ENCODE measurements around the gene DDX3Y.

The DDX3Y gene

DNA sequence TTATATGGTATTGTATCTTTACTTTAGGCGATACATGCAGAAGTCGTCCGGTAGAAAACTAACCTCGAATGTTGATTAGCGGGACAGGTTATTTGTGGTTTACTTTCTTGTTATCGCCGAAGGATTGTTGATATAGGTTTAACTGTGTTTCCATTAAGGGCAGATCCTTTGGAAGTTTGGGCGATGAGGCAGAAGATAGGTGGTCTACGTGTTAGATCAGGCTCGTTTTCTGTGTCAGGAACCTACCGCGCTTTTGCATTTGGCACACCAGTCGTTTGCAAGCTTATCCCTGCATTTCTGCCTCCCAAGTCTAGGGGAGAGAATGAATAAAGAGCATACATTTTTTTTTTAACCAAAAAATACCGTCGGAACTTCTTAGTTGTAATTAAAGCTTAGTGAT lies 1.2 kb downstream of the DDX3Y start:
- TF ChIP-seq, protein P1, sequence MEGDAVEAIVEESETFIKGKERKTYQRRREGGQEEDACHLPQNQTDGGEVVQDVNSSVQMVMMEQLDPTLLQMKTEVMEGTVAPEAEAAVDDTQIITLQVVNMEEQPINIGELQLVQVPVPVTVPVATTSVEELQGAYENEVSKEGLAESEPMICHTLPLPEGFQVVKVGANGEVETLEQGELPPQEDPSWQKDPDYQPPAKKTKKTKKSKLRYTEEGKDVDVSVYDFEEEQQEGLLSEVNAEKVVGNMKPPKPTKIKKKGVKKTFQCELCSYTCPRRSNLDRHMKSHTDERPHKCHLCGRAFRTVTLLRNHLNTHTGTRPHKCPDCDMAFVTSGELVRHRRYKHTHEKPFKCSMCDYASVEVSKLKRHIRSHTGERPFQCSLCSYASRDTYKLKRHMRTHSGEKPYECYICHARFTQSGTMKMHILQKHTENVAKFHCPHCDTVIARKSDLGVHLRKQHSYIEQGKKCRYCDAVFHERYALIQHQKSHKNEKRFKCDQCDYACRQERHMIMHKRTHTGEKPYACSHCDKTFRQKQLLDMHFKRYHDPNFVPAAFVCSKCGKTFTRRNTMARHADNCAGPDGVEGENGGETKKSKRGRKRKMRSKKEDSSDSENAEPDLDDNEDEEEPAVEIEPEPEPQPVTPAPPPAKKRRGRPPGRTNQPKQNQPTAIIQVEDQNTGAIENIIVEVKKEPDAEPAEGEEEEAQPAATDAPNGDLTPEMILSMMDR (IDR thresholded peaks at IDR 0.05; ENCODE audit: extremely low read depth, insufficient read depth, missing control alignments): no peak
- DNase-seq (ENCODE audit: low spot score): no peak
- in situ Hi-C loops (cut with MboI; ENCODE audit: low pct_unique_long_range_greater_than_20kb, low sequenced_read_pairs, unreplicated experiment): no loop called here

DNA sequence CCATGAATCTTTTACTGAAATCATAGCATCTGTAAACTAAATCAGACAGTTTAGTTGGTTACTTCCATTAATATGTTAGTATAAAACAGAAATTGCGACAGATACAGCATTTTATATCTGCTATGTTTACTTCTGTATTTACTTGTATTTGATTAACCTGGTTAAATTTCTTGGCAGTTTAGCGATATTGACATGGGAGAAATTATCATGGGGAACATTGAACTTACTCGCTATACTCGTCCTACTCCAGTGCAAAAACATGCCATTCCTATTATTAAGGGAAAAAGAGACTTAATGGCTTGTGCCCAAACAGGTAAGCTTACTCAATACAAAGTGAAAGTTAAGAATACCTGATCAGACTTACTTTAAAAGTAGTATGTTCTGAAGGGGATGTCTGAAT lies 8.9 kb downstream of the DDX3Y start:
- in situ Hi-C loops (cut with MboI; ENCODE audit: low pct_unique_long_range_greater_than_20kb, low sequenced_read_pairs, unreplicated experiment): no loop called here
- TF ChIP-seq, protein P1 (IDR thresholded peaks at IDR 0.05; ENCODE audit: extremely low read depth, insufficient read depth, missing control alignments): no peak
- DNase-seq (ENCODE audit: low spot score): no peak

DNA sequence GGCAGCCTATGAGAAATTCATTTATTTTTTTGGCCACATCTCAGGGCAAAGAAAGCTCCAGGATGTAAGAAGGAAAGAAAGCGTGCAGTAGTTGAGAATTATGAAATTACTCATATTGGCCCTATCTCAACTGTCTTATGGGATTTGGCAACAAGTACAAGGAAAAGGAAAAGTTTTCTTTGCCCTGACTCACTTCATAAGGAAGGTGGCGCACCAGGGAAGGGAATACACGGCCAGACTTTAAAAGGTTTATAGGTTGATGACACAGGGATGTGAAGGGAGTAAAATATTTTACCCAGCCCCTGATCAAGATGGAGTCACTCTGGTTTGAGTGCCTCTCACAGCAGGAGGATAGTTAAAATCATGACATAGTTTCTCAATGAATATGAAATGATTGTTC lies 23.4 kb downstream of the DDX3Y start:
- TF ChIP-seq, protein P1 (IDR thresholded peaks at IDR 0.05; ENCODE audit: extremely low read depth, insufficient read depth, missing control alignments): no peak
- no peak for DNase-seq (ENCODE audit: low spot score)
- in situ Hi-C loops (cut with MboI; ENCODE audit: low pct_unique_long_range_greater_than_20kb, low sequenced_read_pairs, unreplicated experiment): no loop called here

DNA sequence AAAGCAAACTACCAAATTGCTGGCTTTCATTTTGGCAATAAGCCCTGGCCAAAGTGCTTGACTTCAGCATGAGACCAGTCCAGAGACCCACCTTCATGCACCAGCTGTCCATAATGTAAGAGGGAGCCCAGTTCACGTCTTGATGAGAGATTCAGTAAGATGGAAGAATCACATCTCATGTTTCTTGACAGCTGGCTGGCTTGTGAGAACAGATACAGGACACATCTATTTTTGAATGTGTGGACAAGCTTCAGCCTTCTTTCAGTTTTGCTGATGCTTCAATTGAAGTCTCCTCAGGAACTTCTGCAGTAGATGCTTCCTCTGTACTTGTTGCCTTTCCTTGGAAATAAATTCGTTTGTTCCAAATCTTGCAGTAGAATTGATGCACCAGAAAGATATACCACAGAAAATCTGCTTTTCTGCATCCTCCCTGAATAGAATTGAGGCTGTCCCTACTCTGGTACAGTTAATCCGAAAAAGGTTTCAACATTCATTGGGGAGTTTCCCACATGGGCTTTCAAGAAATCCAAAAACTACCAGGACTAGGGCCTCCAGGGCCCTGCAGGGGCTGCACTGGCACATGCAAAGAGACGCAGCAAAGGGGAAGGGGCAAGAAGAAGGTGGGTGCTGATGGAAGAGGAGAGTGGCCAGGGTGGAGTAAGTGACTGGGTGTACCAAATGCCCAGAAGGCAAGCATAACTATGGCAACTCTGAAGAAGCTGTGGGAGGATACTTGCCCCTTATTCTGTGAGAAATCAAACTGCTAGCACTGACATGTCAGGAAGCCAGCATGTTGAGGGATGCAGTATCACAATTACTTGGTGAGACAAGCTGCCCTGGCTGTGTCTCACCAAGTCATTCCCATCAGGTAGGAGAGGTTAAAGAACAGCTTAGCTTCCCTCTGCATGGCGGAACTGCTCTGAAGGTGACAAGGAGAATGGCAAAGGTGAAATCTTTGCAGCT lies 37.3 kb downstream of the DDX3Y start:
- no peak for DNase-seq (ENCODE audit: low spot score)
- TF ChIP-seq, protein P1 (IDR thresholded peaks at IDR 0.05; ENCODE audit: extremely low read depth, insufficient read depth, missing control alignments): no peak
- in situ Hi-C loops (cut with MboI; ENCODE audit: low pct_unique_long_range_greater_than_20kb, low sequenced_read_pairs, unreplicated experiment): no loop called here

Data from GM13977 (cell line).